ENCODE results near the gene NCAM2.

NCAM2 gene

GRCh38 chr21:21232320-21232719, 234.1 kb downstream of the NCAM2 start:
- no peak for DNase-seq

- no peak for DNase-seq
These were observed 234.8 kb downstream of the NCAM2 start for GRCh38 chr21:21233051-21233450.

GRCh38 chr21:21236996-21237395, 238.8 kb downstream of the NCAM2 start:
- DNase-seq: no peak

GRCh38 chr21:21238629-21239400, 240.6 kb downstream of the NCAM2 start:
- DNase-seq: no peak

- DNase-seq: no peak
These were observed 243.2 kb downstream of the NCAM2 start for GRCh38 chr21:21241391-21241790.

- DNase-seq: no peak
These were observed 247.8 kb downstream of the NCAM2 start for GRCh38 chr21:21246007-21246406.

- DNase-seq: no peak
These were observed 249.2 kb downstream of the NCAM2 start for GRCh38 chr21:21247424-21247823.

GRCh38 chr21:21262048-21262447, 263.8 kb downstream of the NCAM2 start:
- no peak for DNase-seq

GRCh38 chr21:21268061-21268471, 269.9 kb downstream of the NCAM2 start:
- no peak for DNase-seq

- DNase-seq: no peak
These were observed 270.7 kb downstream of the NCAM2 start for GRCh38 chr21:21268885-21269284.

GRCh38 chr21:21279193-21279901, 281.1 kb downstream of the NCAM2 start:
- no peak for DNase-seq

- no peak for DNase-seq
These were observed 285.6 kb downstream of the NCAM2 start for GRCh38 chr21:21283810-21284209.

GRCh38 chr21:21286170-21286798, 288.1 kb downstream of the NCAM2 start:
- no peak for DNase-seq

- no peak for DNase-seq
These were observed 292.5 kb downstream of the NCAM2 start for GRCh38 chr21:21290751-21291150.

GRCh38 chr21:21291883-21292569, 293.8 kb downstream of the NCAM2 start:
- no peak for DNase-seq

- DNase-seq: no peak
These were observed 297.1 kb downstream of the NCAM2 start for GRCh38 chr21:21295303-21295702.

GRCh38 chr21:21297211-21297610, 299.0 kb downstream of the NCAM2 start:
- DNase-seq: no peak

GRCh38 chr21:21301013-21301412, 302.8 kb downstream of the NCAM2 start:
- DNase-seq: no peak

- DNase-seq: no peak
These were observed 311.3 kb downstream of the NCAM2 start for GRCh38 chr21:21309510-21309909.

- no peak for DNase-seq
These were observed 326.1 kb downstream of the NCAM2 start for GRCh38 chr21:21324297-21324696.

GRCh38 chr21:21332492-21332891, 334.3 kb downstream of the NCAM2 start:
- no peak for DNase-seq

GRCh38 chr21:21341041-21341440, 342.8 kb downstream of the NCAM2 start:
- DNase-seq: no peak

- no peak for DNase-seq
These were observed 347.1 kb downstream of the NCAM2 start for GRCh38 chr21:21345296-21345695.

All from NCI-H2029 treated with DMSO at 0.1 percent for 48 hours (cell line).